Hepatocyte (in vitro differentiated cells): Measurements from ENCODE around the gene FADS6.
"Not testable (repeated sequence)": the region's sequence is repeated elsewhere in the genome, so short reads cannot be mapped to it uniquely, and the experiment has no call there.

Source experiments
- EZH2 ChIP-seq: fragments of 200-600 bp; sonication (generic); IDR thresholded peaks from 2 replicates; pipeline ENCODE4 v1.6.1; 2016; ENCODE audit warnings: antibody characterized with exemption, mild to moderate bottlenecking, borderline replicate concordance
- TF ChIP-seq, protein P1 (sequence below): fragments of 200-600 bp; sonication (generic); IDR thresholded peaks from 2 replicates; pipeline ENCODE4 v1.5.1; 2016; ENCODE audit warnings: antibody characterized with exemption, mild to moderate bottlenecking; ENCODE audit not compliant: poor library complexity

DNA sequence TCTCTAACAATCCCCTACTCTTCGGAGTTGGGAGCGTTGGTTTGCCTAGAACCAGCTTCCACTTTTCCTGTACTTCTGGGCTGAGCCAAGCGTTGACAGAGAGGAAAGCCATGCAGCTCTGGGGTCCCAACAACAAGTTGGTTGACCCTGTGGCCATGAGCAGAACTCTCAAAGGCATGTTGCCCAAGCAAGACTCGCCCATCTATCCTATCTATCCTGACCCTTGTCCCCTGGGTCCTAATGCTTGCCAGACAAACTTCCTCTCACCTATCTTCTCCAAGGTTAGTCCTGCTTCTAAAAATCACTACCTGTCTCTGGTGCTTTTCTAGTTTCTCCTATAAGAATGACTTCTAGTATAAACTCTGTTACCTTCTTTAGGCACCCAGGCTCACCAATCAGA lies 15.7 kb upstream of the FADS6 start:
- TF ChIP-seq, protein P1, sequence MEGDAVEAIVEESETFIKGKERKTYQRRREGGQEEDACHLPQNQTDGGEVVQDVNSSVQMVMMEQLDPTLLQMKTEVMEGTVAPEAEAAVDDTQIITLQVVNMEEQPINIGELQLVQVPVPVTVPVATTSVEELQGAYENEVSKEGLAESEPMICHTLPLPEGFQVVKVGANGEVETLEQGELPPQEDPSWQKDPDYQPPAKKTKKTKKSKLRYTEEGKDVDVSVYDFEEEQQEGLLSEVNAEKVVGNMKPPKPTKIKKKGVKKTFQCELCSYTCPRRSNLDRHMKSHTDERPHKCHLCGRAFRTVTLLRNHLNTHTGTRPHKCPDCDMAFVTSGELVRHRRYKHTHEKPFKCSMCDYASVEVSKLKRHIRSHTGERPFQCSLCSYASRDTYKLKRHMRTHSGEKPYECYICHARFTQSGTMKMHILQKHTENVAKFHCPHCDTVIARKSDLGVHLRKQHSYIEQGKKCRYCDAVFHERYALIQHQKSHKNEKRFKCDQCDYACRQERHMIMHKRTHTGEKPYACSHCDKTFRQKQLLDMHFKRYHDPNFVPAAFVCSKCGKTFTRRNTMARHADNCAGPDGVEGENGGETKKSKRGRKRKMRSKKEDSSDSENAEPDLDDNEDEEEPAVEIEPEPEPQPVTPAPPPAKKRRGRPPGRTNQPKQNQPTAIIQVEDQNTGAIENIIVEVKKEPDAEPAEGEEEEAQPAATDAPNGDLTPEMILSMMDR, result not testable (repeated sequence)
- TF ChIP-seq EZH2, result not testable (repeated sequence)
